GM19438 (cell line): Measurements from ENCODE around the gene OPTC.
"Not testable (repeated sequence)": the region's sequence is repeated elsewhere in the genome, so short reads cannot be mapped to it uniquely, and the experiment has no call there.

Experiments
- ATAC-seq: cut with Tn5 transposase; IDR thresholded peaks from one replicate; pipeline ENCODE4 v1.9.1; 2021; ENCODE audit warnings: low read depth; ENCODE audit not compliant: unreplicated experiment

Gene OPTC

DNA sequence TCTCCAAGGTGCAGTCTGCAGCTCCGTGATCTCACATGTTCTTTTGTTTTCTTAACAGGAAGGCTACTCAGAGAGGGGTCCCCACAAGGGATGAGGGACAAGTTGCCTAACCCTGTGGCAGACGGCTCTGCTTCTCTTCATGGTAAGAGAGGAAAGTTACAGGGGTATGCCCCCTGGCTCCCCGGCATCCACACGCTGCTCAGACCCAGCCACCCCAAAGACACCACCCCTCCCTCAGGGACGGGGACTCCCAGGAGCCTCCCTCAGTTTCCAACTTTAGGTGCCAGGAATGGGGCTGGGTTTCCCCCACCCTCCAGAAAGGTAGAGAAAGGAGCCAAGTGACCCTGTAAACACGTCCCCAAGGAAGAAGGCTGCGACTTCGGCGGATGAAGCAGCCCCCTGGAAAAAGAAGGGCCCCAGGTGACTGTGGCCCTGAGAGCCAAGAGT is 19.7 kb downstream of the OPTC start:
- no peak for ATAC-seq

- ATAC-seq = no peak
Measured at GRCh38 chr1:203516184-203516583, 22.2 kb downstream of the OPTC start.

GRCh38 chr1:203516906-203517305 is 23.0 kb downstream of the OPTC start:
- no peak for ATAC-seq

DNA sequence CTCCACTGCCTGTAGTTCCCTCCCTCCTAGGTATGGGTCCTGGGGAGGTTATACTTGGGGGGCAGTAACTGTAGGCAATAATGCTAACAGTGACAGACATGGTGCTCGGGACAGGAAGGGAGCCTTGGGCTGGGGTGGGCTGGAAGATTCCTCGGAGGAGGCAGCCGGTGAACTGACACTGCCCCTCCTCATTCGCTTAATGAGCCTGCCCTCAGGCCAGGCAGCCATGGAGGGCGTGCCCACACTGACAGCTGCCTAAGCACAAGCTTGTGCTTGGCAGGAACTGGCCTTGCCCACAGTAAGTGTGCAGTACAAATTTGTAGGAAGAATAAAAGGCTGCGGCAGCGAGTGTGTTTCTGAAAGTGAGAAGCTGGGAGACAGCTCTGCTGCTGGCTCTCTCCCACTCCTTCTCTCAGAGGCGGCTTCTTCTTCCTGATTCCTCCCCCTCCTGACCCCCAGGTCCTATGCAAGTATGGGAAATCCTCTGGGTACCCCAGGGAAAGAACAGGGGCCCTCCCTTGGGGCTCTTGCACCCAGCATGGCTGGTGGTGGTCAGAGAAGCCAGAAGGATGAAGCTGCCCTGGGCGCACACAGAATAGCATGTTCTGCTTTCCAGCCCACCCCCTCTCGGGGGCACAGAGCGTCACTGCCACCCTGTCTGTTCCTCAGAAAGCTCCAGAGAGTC is 23.6 kb downstream of the OPTC start:
- ATAC-seq = no peak

GRCh38 chr1:203518139-203518538 is 24.2 kb downstream of the OPTC start:
- ATAC-seq = not testable (repeated sequence)

DNA sequence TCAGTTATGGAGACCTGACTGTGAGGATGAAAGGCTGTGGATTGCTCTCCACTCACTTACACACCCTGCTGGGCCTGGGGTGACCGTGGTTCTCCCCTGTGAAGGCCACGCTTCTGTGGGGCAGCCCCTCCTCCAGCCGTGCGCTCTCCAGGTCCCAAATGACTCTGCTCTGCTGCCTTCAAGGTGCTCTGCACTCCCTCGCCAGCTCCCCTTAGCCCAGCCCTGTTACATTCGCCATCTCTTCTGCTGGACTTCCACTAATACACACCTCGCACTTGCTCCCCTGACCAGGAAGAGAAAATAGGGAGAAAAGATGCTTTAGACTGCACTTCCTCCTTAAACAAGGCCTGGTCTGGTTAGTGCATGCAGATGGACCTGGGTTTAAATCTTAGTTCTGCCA is 24.6 kb downstream of the OPTC start:
- no peak for ATAC-seq

GRCh38 chr1:203519053-203519840 is 25.3 kb downstream of the OPTC start:
- ATAC-seq = no peak

GRCh38 chr1:203519896-203520295 is 25.9 kb downstream of the OPTC start:
- no peak for ATAC-seq

DNA sequence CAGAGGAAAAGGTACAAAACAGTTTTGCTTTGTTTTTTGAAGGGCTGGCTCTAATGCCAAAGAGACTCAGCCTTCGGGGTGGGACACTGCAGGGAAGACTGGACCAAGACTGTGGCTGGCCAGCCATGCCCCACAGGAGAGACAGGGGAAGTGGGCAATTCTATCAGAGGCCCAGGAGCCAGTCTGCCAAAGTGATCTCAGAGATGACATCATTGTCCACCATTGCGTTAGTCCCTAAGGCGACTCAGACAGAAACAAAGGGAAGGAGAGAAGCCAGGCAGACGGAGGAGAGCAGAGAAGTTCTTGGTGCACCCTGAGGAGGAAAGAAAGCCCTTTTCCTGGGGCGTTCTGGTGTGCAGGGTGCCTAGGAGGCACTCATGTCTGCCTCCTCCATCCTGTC is 26.4 kb downstream of the OPTC start:
- no peak for ATAC-seq

DNA sequence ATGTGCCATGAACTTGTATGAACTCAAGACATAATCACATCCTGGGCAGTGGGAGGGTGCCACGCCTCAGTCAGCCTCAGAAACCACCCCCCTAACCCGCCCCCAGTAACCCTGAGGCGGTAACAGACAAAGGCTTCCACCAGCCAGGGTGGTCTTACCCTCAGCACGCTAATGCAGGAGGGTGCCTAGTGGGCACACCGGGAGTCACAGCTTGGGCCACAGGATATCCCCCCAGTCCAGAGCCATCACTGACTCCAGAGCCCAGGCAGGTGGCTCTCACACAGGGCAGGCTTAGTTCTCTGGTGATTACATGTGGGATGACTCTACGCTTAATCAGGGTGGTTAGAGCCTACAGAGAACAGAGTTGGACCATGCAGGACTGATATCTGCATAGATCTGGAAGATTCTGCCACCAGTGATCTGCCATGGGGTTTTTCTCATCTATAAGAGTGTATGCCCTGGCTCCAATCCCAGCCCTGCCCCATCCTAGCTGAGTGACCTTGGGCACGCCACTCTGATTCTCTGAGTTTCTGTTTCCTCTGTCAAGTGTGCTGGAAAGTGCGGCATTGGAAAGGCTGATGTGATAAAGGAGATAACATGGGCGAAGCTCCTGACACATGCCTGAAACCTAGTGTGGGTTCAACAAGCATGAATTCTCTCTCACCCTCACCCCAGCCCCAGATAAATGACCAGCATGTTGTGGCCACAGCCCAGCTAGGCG is 27.3 kb downstream of the OPTC start:
- ATAC-seq = no peak

- ATAC-seq = no peak
Measured at GRCh38 chr1:203521812-203522211, 27.9 kb downstream of the OPTC start.

- ATAC-seq = no peak
Measured at GRCh38 chr1:203522237-203522636, 28.3 kb downstream of the OPTC start.

- ATAC-seq = no peak
Measured at GRCh38 chr1:203523667-203524066, 29.7 kb downstream of the OPTC start.

- no peak for ATAC-seq
Measured at GRCh38 chr1:203524152-203524551, 30.2 kb downstream of the OPTC start.

DNA sequence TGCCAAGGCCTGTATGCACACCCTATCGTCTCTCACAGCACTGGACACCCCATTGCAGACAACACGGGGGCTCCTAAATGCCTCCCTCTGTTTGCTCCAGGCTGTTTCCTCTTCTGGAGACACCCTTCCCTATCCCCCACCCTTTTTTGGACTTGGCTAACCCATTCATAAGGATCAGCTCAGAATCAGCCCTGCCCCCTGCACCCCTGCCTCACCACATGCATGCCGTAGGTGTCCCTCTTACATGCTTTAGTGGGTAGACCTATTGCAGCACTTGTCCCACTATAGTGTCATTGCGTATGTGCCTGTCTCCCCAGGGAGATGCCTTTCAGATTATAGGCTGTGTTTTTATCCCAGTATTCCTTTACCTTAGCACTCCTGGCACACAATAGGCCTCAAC is 30.9 kb downstream of the OPTC start:
- no peak for ATAC-seq

DNA sequence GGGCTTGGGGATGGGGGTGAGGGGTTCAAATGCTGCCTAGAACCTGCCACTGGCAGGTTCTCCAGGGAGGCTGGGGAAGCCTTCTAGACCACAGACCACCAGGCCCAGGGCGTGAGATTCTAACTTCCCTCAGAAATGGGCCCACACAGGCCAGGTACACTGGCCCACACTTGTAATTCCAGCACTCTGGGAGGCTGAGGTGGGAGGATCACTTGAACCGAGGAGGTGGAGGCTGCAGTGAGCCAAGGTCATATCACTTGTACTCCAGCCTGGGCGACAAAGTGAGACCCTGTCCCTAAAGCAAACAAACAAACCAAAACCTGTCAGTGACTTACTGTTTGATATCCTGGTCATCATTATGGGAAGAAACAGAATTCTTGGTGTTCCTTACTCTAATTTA is 31.7 kb downstream of the OPTC start:
- no peak for ATAC-seq

- no peak for ATAC-seq
Measured at GRCh38 chr1:203526130-203526529, 32.2 kb downstream of the OPTC start.

- no peak for ATAC-seq
Measured at GRCh38 chr1:203526572-203526971, 32.6 kb downstream of the OPTC start.

DNA sequence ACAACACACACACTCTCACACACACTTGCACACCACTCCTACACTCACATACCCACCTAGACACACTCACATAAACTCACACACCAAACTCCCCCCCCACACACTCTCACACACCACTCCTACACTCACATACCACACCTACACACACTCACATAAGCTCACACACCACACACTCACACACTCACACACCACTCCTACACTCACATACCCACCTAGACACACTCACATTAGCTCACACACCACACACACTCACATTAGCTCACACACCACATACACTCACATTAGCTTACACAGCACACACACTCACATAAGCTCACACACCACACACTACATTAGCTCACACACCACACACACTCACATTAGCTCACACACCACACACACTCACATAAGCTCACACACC is 33.1 kb downstream of the OPTC start:
- no peak for ATAC-seq

DNA sequence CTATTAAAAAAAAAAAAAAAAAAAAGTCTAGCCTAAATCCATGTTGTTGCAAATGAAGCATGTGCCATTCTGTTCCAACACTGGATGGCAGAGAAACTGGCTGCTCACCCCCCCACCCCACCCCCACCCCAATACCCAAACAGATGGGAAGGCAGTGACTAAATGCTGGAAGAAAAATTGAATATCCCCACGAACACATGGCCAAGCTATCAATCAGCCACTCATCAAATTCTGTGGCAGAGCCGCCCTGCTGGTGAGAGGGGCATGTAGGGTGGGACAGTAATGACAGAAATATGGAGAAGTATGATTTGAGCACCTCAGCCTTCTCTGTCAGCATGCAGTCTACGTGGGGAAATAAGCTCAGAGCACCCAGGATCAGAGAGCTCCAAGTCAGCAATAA is 34.1 kb downstream of the OPTC start:
- ATAC-seq = no peak

DNA sequence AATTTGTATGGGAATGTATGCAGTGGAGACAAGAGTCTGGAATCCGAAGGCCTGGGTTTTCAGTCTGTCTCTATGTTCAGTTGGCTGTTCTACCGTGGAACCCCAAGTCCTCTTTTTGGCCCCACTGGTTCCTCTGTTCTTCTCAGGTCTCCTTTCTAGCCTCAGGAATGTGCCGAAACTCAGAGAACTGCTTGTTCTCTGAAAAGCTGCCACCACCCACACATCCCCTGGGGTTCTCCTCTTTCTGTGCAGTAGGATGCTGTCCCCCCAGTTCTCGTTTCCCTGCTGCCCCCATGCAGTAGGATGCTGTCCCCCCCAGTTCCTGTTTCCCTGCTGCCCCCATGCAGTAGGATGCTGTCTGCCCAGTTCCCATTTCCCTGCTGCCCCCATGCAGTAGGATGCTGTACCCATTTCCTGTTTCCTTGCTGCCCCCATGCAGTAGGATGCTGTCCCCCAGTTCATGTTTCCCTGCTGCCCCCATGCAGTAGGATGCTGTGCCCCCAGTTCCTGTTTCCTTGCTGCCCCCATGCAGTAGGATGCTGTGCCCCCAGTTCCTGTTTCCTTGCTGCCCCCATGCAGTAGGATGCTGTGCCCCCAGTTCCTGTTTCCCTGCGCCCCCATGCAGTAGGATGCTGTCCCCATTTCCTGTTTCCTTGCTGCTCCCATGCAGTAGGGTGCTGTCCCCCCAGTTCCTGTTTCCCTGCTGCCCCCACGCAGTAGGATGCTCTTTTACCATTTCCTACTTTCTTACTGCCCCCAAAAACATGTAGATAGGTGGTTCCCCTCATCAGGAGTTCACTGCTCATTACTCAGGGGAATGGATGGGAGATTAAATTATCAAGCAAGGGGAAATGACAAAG is 35.3 kb downstream of the OPTC start:
- no peak for ATAC-seq
